ENCODE results near the gene EHMT2. TPM values are rescaled to one million over a fixed set of nuclear protein-coding genes. Genes with fewer than 3 reads are reported as not detected.
"Not testable (repeated sequence)": the region's sequence is repeated elsewhere in the genome, so short reads cannot be mapped to it uniquely, and the experiment has no call there.

Gene EHMT2
- total RNA-seq, 2 donors from 2014 or later = 41.2 to 55.3 TPM

DNA sequence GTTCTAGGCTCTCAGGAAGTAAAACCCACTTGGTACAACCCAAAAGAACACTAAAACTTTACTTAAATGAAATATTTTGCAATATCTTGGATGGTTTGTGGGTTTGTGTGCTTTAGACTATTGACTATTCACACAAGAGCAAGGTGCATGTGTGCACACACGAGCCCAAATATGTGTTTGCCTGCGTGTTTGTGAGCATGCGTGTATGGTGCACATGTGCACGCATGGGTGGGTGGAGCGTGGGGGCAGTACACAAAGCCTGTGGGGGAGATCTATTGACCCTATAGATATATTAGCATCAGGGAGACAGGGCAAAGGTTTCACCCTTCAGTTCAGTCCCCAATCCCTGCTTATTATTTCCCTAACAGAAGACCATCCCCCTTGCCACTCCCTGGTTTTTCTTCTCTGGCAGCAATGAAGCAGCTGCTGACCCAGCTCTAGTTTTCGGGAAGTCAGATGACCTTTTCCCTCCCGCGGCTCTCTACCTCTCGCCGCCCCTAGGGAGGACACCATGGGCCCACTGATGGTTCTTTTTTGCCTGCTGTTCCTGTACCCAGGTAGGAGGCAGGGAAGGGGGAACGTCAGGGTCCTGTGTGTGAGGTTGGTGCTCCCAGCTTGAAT lies 29.9 kb upstream of the EHMT2 start, which contains the start of gene C2:
C2 (plus strand) TSS at position 476 of the 621 bp plus-strand sequence; CDS start at position 512, 36 bp downstream.
- no peak within 1 kb of the TSS for H3K4me3 Mint-ChIP-seq
- peak within 1 kb of the TSS; percentile 25 for H3K27ac Mint-ChIP-seq
- ATAC-seq (replicated peaks) = no peak

DNA sequence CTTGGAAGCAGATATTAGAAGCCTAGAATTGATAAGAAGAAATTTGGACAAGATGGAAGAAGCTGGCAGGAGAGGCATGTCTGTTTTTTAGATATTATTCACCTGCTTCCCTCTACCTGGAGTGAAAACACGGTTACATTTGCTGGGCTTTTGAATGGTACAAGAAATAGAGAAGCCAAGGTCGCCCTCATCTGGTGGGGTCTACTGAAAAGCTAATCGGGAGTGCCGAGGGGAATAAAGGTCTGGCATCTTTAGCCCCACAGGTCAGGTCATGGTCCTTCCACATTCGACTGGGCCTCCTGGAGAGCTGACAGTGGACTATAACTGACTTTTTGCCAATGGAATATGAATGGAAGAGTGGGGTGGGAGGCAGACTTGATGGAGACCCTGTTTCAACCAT lies 25.4 kb upstream of the EHMT2 start:
- ATAC-seq (replicated peaks) = no peak
- Mint-ChIP-seq H3K9me3 (no peaks in the 10 kb centered on the region), H3K27me3 (no peaks in the 10 kb centered on the region), H3K4me1 (no peaks in the 10 kb centered on the region), H3K4me3 (no peak overlapping the region), H3K27ac (no peak overlapping the region), H3K36me3 (ENCODE audit: low read depth) (no peaks in the 10 kb centered on the region)

More for the DNA sequence above, 29.9 kb upstream of the EHMT2 start, which contains the start of gene C2:
- H3K9me3 Mint-ChIP-seq = no peaks in the 10 kb centered on the region
- H3K36me3 Mint-ChIP-seq (ENCODE audit: low read depth) = no peaks in the 10 kb centered on the region
- H3K27me3 Mint-ChIP-seq = no peaks in the 10 kb centered on the region
- no peaks in the 10 kb centered on the region for H3K4me1 Mint-ChIP-seq

DNA sequence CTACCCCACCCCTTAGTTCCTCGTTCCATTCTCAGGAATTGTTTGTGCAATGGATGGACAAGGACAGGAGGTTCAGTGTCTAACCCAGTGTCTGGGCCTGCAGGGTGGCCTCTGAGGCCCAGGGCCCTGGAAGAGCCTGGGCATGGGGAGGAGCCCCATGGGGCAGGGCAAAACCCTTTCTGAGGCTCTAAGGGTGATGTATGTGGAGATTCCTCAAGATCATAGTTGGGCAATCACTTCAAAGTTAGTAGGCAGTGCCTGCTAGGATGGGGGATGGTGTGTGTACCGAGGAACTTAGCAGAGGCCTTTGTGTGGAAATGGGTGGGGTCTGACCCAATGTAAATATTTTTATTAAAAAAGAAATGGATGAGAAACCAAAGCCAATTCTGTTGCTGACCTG lies 23.3 kb upstream of the EHMT2 start:
- H3K4me1 Mint-ChIP-seq = no peaks in the 10 kb centered on the region
- no peak overlapping the region for H3K27ac Mint-ChIP-seq
- H3K27me3 Mint-ChIP-seq = peaks cover under 1% of the 10 kb centered on the region
- ATAC-seq (replicated peaks) = no peak
- H3K36me3 Mint-ChIP-seq (ENCODE audit: low read depth) = no peaks in the 10 kb centered on the region
- H3K4me3 Mint-ChIP-seq = no peak overlapping the region
- no peaks in the 10 kb centered on the region for H3K9me3 Mint-ChIP-seq

DNA sequence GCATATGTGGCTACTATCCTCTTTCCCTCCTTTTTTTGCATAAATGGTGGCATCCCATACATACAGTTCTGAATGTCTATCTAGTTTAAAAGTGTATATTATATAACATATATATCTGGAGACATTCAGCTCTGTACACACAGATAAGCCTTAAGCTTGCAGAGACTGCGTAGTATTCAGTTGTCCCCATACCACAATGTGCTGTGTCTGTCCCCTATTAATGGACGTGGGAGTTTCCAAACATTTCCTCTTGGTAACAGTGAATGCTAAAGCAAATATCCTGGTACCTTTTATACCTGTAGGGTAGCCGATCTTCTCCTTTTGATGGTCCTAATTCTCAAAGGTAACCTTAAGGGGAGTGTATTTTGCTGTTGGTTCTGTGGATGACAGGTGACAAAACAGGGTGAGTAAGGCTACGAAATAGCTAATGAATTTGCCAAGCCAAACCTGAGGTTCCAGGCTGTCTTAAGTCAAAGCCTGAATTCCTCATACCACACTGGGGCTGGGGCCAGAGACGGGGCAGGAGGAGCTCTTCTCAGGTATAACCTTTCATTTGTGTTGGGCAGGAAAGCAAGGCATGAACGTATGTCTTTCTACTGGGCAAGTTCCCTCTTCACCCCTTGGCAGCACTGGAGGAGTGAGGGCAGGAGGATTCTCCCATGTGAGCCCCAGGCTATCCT lies 22.3 kb upstream of the EHMT2 start:
- Mint-ChIP-seq H3K9me3 (no peaks in the 10 kb centered on the region), H3K36me3 (ENCODE audit: low read depth) (no peaks in the 10 kb centered on the region), H3K27me3 (peaks cover 3% of the 10 kb centered on the region), H3K4me1 (no peaks in the 10 kb centered on the region), H3K4me3 (no peak overlapping the region), H3K27ac (no peak overlapping the region)
- no peak for ATAC-seq (replicated peaks)

DNA sequence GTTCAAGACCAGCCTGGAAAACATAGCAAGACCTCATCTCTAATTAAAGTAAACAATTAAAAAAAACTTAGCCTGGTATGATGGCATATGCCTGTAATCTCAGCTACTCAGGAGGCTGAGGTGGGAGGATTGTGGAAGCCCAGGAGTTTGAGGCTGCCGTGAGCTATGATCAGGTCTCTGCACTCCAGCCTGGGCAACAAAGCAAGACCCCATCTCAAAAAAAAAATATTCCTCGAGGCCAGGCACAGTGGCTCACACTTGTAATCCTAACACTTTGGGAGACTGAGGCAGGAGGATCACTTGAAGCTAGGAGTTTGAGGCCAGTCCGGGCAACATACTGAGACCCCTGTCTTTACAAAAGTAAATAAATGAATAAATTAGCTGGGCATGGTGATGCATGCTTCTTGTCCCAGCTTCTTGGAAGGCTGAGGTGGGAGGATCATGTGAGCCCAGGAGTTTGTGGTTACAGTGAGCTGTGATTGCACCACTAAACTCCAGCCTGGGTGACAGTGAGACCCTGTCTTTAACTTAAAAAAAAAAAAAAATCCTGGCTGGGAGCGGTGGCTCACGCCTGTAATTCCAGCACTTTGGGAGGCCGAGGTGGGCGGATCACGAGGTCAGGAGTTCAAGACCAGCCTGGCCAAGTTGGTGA lies 20.7 kb upstream of the EHMT2 start:
- ATAC-seq (replicated peaks) = no peak
- Mint-ChIP-seq H3K4me3 (no peak overlapping the region), H3K9me3 (no peaks in the 10 kb centered on the region), H3K4me1 (no peaks in the 10 kb centered on the region), H3K27ac (no peak overlapping the region), H3K36me3 (ENCODE audit: low read depth) (no peaks in the 10 kb centered on the region), H3K27me3 (peaks cover 3% of the 10 kb centered on the region)

DNA sequence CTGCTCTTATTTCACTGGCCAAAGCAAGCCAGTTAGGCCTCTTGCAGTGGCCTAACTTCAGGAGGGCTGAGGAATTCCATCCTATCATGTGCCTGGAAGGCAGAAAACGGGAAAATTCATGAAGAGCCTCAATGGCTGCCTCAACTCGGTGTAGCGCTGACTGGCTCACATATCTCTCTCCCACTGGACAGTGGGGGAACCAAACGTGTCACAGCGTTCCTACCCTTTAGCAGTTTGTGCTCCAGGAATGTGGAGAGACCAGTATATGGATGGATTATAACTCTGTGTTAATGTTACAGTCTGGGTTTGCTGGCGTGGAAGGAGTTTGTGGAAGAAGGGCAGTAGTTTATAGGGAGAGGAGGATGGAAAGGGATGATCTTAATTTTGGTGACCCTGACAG lies 18.3 kb upstream of the EHMT2 start:
- Mint-ChIP-seq H3K9me3 (no peaks in the 10 kb centered on the region), H3K36me3 (ENCODE audit: low read depth) (no peaks in the 10 kb centered on the region), H3K4me1 (no peaks in the 10 kb centered on the region), H3K4me3 (no peak overlapping the region), H3K27me3 (peaks cover 7% of the 10 kb centered on the region), H3K27ac (no peak overlapping the region)
- ATAC-seq (replicated peaks) = no peak

DNA sequence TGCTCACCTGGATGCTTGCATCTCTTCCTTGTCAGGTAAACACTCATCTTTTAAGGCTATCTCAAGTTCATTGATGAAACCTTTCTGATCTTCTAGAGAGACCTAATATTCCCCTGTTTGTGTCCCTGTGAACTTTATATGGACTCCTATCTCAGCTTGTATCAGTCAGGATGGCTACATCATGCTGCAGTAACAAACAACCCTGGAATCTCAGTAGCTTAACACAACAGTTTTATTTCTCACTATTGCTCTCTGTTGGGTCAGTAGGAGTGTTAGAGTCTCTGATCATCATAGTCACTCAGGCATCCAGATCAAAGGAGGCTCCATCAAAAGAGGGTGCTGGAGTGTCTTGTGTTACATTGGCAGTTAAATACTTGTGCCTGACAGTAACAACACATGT lies 17.9 kb upstream of the EHMT2 start:
- Mint-ChIP-seq H3K9me3 (no peaks in the 10 kb centered on the region), H3K36me3 (ENCODE audit: low read depth) (no peaks in the 10 kb centered on the region), H3K4me3 (no peak overlapping the region), H3K4me1 (peaks cover 1% of the 10 kb centered on the region), H3K27me3 (peaks cover 7% of the 10 kb centered on the region), H3K27ac (no peak overlapping the region)
- ATAC-seq (replicated peaks) = no peak

DNA sequence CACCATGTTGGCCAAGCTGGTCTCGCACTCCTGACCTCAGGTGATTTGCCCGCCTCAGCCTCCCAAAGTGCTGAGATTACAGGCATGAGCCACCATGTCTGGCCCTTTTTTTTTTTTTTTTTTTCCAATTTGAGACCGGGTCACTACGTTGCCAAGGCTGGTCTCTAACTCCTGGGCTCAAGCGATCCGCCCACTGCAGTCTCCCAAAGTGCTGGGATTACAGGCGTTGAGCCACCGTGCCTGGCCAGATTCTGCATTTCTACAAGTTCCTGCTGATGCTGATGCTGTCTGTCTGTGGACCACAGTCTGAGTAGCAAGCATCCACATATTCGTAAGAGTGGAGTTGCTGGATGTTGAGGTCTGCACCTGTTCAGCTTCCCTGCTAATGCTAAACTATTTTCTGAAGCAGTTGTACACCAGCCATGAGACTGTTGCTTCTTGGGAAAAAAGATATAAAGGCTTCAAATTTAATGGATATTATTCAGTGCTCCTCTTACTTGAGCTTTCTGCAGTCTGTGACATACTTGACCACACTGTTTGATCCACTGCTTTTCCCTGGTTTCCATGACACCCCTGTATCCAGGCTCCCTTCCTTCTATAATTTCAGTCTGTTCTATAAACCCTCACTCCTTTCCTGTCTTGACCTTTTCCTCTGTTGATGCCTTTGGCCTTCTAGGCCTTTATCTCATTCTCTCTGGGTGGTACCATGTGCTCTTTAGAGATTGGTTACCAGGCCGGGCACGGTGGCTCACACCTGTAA lies 14.5 kb upstream of the EHMT2 start:
- Mint-ChIP-seq H3K9me3 (no peaks in the 10 kb centered on the region), H3K4me3 (no peak overlapping the region)

DNA sequence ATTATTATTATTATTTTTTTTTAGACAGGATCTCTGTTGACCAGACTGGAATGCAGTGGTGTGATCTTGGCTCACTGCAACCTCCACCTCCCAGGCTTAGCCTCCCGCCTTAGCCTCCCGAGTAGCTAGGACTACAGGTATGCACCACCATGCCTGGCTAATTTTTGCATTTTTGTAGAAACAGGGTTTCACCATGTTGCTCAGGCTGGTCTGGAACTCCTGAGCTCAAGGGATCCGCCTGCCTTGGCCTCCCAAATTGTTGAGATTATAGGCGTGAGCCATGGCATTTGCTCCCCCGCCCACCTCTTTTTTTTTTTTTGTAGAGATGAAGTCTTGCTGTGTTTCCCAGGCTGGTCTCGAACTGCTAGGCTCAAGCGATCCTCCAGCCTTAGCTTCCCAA lies 11.8 kb upstream of the EHMT2 start:
- H3K4me3 Mint-ChIP-seq; H3K36me3 Mint-ChIP-seq (ENCODE audit: low read depth); ATAC-seq (replicated peaks); H3K9me3 Mint-ChIP-seq; H3K27ac Mint-ChIP-seq; H3K27me3 Mint-ChIP-seq; H3K4me1 Mint-ChIP-seq: not testable (repeated sequence)

More for the DNA sequence above, 14.5 kb upstream of the EHMT2 start:
- ATAC-seq (replicated peaks) = no peak
- H3K27me3 Mint-ChIP-seq = peaks cover 7% of the 10 kb centered on the region
- H3K27ac Mint-ChIP-seq = no peak overlapping the region
- peaks cover 4% of the 10 kb centered on the region for H3K4me1 Mint-ChIP-seq
- H3K36me3 Mint-ChIP-seq (ENCODE audit: low read depth) = no peaks in the 10 kb centered on the region

DNA sequence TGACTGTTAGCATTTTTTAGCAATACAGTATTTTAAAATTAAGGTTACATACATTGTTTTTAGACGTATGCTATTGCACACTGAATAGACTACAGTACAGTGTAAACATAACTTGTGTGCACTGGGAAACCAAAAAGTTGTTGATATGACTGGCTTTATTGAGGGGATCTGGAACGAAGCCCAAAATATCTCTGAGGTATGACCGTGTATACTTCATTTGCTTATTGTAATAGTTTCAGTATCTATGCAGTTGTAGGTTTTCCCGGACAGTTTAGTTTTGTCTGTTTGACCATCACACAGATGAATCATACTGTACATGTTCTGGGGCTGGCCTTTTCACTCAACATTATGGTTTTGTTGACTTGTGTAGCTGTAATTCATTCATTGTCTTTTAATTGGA lies 11.3 kb upstream of the EHMT2 start:
- H3K4me3 Mint-ChIP-seq = no peak overlapping the region
- H3K36me3 Mint-ChIP-seq (ENCODE audit: low read depth) = no peaks in the 10 kb centered on the region
- ATAC-seq (replicated peaks) = peak; percentile 80
- no peak overlapping the region for H3K27ac Mint-ChIP-seq
- H3K9me3 Mint-ChIP-seq = no peaks in the 10 kb centered on the region
- H3K4me1 Mint-ChIP-seq = peaks cover 8% of the 10 kb centered on the region
- peaks cover 8% of the 10 kb centered on the region for H3K27me3 Mint-ChIP-seq

DNA sequence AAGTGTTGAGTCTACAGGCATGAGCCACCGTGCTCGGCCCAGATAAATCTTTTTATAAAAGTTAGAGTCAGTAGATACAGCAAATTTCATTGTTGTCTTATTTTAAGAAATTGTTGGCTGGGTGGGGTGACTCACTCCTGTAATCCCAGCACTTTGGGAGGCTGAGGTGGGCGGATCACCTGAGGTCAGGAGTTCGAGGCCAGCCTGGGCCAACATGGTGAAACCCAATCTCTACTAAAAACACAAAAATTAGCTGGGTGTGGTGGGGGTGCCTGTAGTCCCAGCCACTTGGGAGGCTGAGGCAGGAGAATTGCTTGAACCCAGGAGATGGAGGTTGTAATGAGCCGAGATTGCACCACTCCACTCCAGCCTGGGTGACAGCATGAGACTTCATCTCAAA lies 10.8 kb upstream of the EHMT2 start:
- H3K27ac Mint-ChIP-seq; H3K9me3 Mint-ChIP-seq; H3K4me3 Mint-ChIP-seq; H3K27me3 Mint-ChIP-seq; ATAC-seq (replicated peaks); H3K36me3 Mint-ChIP-seq (ENCODE audit: low read depth); H3K4me1 Mint-ChIP-seq: not testable (repeated sequence)

DNA sequence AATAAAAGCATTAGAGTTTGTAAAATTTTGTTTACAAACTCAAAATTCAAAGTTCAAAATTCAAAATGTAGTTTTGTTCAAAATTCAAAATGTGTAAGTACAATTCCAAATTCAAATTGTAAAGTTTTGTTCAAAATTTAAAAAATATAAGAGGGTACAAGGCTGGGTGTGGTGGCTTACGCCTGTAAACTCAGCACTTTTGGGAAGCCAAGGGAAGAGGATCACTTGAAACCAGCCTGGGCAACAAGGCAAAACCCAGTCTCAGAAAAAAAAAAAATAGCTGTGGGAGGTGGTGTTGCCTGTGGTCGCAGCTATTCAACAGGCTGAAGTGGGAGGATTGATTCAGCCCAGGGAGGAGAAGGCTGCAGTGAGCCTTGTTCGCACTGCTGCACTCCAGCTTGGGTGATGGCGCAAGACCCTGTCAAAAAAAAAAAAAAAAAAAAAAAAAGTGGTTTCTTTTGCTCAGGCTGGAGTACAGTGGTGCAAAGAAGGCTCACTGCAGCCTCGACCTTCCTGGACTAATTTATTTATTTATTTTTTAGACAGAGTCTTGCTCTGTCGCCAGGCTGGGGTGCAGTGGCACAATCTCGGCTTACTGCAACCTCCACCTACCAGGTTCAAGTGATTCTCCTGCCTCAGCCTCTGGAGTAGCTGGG lies 9.8 kb upstream of the EHMT2 start:
- H3K36me3 Mint-ChIP-seq (ENCODE audit: low read depth) = no peaks in the 10 kb centered on the region
- peaks cover 6% of the 10 kb centered on the region for H3K27me3 Mint-ChIP-seq
- no peak overlapping the region for H3K4me3 Mint-ChIP-seq
- no peaks in the 10 kb centered on the region for H3K9me3 Mint-ChIP-seq
- H3K4me1 Mint-ChIP-seq = peaks cover 17% of the 10 kb centered on the region
- no peak for ATAC-seq (replicated peaks)
- H3K27ac Mint-ChIP-seq = no peak overlapping the region

DNA sequence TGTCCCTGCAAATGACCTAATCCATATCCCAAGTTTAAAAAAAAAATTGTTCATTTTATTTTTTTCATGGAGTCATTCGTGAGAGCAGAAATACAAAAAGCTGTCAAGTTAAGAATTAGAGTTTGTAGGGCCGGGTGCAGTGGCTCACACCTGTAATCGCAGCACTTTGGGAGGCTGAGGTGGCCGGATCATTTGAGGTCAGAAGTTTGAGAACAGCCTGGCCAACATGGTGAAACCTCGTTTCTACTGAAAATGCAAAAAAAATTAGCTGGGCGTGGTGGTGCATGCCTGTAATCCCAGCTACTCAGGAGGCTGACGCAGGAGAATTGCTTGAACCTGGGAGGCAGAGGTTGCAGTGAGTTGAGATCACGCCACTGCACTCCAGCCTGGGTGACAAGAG lies 9.2 kb upstream of the EHMT2 start:
- H3K4me3 Mint-ChIP-seq; H3K27ac Mint-ChIP-seq; H3K27me3 Mint-ChIP-seq; H3K36me3 Mint-ChIP-seq (ENCODE audit: low read depth); H3K9me3 Mint-ChIP-seq; ATAC-seq (replicated peaks): not testable (repeated sequence)
- peaks cover 18% of the 10 kb centered on the region for H3K4me1 Mint-ChIP-seq

DNA sequence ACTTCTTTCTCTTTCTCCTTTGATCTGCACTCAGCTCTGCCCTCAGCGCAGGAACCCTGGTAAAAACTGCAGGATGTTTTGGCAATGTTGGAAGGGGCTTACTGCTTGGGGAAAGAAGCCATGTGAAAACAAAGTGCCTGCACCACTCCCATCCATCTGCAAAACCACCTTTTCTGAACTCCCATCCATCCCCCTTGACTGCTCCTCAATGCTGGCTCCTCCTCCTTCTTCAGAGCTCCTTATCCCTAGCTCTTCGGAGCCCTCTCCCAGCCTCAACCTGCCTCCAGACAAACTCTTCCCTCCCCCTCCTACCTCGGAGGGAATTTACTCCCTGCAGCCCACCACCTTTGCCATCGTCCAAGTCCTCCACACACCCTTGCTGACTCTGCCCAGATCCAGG lies 8.6 kb upstream of the EHMT2 start:
- ATAC-seq (replicated peaks) = no peak
- Mint-ChIP-seq H3K4me1 (peaks cover 18% of the 10 kb centered on the region), H3K9me3 (no peaks in the 10 kb centered on the region), H3K27ac (no peak overlapping the region), H3K4me3 (no peak overlapping the region), H3K36me3 (ENCODE audit: low read depth) (no peaks in the 10 kb centered on the region), H3K27me3 (peaks cover 4% of the 10 kb centered on the region)

Measured in activated T-helper 17 cell treated with anti-CD3 and anti-CD28 coated beads, Interleukin-2, amount 50 U/mL, for 72 hours (primary cell).